Tibial artery (tissue), 4 donors: ENCODE measurements around the gene FSIP2.
"Not testable (repeated sequence)": the region's sequence is repeated elsewhere in the genome, so short reads cannot be mapped to it uniquely, and the experiment has no call there.

ENCODE experiments used
- DNase-seq, 2 donors: peaks; one replicate each; pipeline ENCODE4 v3.0.0-alpha.2; 2019
- H3K27ac ChIP-seq, 2 donors: fragments of 200-600 bp; sonication (generic) in 1 of 2; 1 replicate in 1 of 2; 2 replicates in 1 of 2; pipeline ENCODE4 v1.5.1; 2018 to 2019; ENCODE audit warnings: mild to moderate bottlenecking in 1 of 2
- H3K27me3 ChIP-seq, 2 donors: fragments of 200-600 bp; sonication (generic) in 1 of 2; one replicate each; pipeline versions ENCODE4 v1.5.1 to v1.6.0; 2016 to 2019
- H3K36me3 ChIP-seq, 3 donors: fragments of 200-600 bp; sonication (generic) in 2 of 3; one replicate each; pipeline ENCODE4 v1.5.1; 2016 to 2019; ENCODE audit warnings: mild to moderate bottlenecking in 2 of 3
- H3K4me1 ChIP-seq, 4 donors: fragments of 200-600 bp; sonication (generic) in 2 of 4; 1 replicate in 3 of 4; 2 replicates in 1 of 4; pipeline ENCODE4 v1.5.1; 2016 to 2019
- H3K4me3 ChIP-seq, 2 donors: fragments of 200-600 bp; sonication (generic) in 1 of 2; 1 replicate in 1 of 2; 2 replicates in 1 of 2; pipeline ENCODE4 v1.5.1; 2018 to 2019; ENCODE audit warnings: mild to moderate bottlenecking in 2 of 2
- H3K9me3 ChIP-seq, 3 donors: fragments of 200-600 bp; sonication (generic) in 1 of 3; one replicate each; pipeline ENCODE4 v1.5.1; 2016 to 2019
- CTCF ChIP-seq, 2 experiments: fragments of 200-600 bp in 1 of 2; fragments of 450-650 bp in 1 of 2; IDR thresholded peaks; one replicate each; pipeline ENCODE4 v1.5.1; 2017 to 2019; ENCODE audit warnings: antibody characterized with exemption in 2 of 2, mild to moderate bottlenecking in 1 of 2, moderate library complexity in 1 of 2
- intact Hi-C: fragments of 100-400 bp; cut with DNase I; formaldehyde crosslinking; loops from one replicate; pipeline ENCODE4 v1.15.0; 2023; ENCODE audit warnings: low total_unique reads

FSIP2 gene

GRCh38 chr2:185859506-185859905, 120.9 kb downstream of the FSIP2 start:
- no peaks in the 10 kb centered on the region for H3K27me3 ChIP-seq
- no peak for DNase-seq
- peaks cover 0 to 9% (median 5%) of the 10 kb centered on the region in 3 donors for H3K9me3 ChIP-seq
- no peak overlapping the region for H3K27ac ChIP-seq
- no peaks in the 10 kb centered on the region for H3K36me3 ChIP-seq
- intact Hi-C loops: no loop called here
- no peak for TF ChIP-seq CTCF (IDR thresholded peaks at IDR 0.05)
- H3K4me1 ChIP-seq: no peaks in the 10 kb centered on the region
- no peak overlapping the region for H3K4me3 ChIP-seq

- no peak overlapping the region for H3K4me3 ChIP-seq
- intact Hi-C loops: no loop called here
- no peaks in the 10 kb centered on the region for H3K36me3 ChIP-seq
- no peaks in the 10 kb centered on the region for H3K4me1 ChIP-seq
- TF ChIP-seq CTCF (IDR thresholded peaks at IDR 0.05): no peak
- peaks cover 0 to 4% (median under 1%) of the 10 kb centered on the region in 3 donors for H3K9me3 ChIP-seq
- no peak for DNase-seq
- H3K27ac ChIP-seq: no peak overlapping the region
- no peaks in the 10 kb centered on the region for H3K27me3 ChIP-seq
Observed at GRCh38 chr2:185860321-185860720, 121.7 kb downstream of the FSIP2 start.

GRCh38 chr2:185862657-185863398, 124.2 kb downstream of the FSIP2 start:
- Histone ChIP-seq H3K4me1 (no peaks in the 10 kb centered on the region), H3K27me3 (no peaks in the 10 kb centered on the region), H3K27ac (no peak overlapping the region), H3K4me3 (no peak overlapping the region), H3K9me3 (no peaks in the 10 kb centered on the region), H3K36me3 (no peaks in the 10 kb centered on the region)
- TF ChIP-seq CTCF (IDR thresholded peaks at IDR 0.05): no peak
- intact Hi-C loops: no loop called here
- no peak for DNase-seq

DNA sequence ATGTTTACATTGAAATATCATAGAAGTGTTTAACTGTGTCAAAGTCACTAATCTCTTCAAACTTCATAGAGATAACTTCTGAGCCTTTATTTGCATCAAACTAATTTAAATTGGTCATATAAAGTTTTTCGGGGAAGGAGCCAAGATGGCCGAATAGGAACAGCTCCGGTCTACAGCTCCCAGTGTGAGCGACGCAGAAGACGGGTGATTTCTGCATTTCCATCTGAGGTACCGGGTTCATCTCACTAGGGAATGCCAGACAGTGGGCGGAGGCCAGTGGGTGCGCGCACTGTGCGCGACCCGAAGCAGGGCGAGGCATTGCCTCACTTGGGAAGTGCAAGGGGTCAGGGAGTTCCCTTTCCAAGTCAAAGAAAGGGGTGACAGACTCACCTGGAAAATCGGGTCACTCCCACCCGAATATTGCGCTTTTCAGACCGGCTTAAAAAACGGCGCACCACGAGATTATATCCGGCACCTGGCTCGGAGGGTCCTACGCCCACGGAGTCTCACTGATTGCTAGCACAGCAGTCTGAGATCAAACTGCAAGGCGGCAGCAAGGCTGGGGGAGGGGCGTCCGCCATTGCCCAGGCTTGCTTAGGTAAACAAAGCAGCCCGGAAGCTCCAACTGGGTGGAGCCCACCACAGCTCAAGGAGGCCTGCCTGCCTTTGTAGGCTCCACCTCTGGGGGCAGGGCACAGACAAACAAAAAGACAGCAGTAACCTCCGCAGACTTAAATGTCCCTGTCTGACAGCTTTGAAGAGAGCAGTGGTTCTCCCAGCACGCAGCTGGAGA, 126.1 kb downstream of the FSIP2 start:
- H3K4me3 ChIP-seq, H3K9me3 ChIP-seq, intact Hi-C loops, H3K27me3 ChIP-seq, H3K36me3 ChIP-seq, H3K27ac ChIP-seq, H3K4me1 ChIP-seq, DNase-seq: not testable (repeated sequence)

GRCh38 chr2:185875136-185875931, 136.7 kb downstream of the FSIP2 start:
- DNase-seq: no peak
- H3K27ac ChIP-seq: no peak overlapping the region
- H3K9me3 ChIP-seq: peaks cover 0 to 3% (median 0%) of the 10 kb centered on the region in 3 donors
- H3K27me3 ChIP-seq: no peaks in the 10 kb centered on the region
- TF ChIP-seq CTCF (IDR thresholded peaks at IDR 0.05): no peak
- no peaks in the 10 kb centered on the region for H3K4me1 ChIP-seq
- H3K36me3 ChIP-seq: no peaks in the 10 kb centered on the region
- no peak overlapping the region for H3K4me3 ChIP-seq
- intact Hi-C loops: no loop called here
